UCSD-AML1 (cell line): ENCODE results near the gene TASP1.
A peak's percentile ranks its signal among the peaks of the same experiment; 100 is the strongest.

ENCODE experiments used
- DNase-seq: peaks from one replicate; lab custom pipeline; 2025; ENCODE audit not compliant: unreplicated experiment; lab: John Stamatoyannopoulos, UW

Gene TASP1

DNA sequence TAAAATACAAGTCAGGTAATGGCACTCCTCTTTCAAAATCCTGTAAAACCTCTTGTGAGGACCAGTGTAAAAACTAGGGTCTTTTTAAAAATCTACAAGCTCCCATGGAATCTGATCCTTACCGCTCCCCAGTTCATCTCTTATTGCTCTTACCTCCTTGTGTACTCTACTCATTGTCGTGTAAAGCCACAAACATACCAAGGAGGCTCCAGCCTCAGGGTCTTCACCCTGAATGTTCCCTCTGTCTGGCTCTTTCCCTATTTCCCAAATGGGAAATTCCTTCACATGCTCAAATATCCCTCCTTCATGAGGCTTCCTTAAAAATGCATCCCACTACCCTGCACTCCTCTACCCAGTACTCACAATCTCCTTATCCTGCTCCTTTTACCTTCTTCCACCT, 67.1 kb downstream of the TASP1 start:
- DNase-seq, result no peak

DNA sequence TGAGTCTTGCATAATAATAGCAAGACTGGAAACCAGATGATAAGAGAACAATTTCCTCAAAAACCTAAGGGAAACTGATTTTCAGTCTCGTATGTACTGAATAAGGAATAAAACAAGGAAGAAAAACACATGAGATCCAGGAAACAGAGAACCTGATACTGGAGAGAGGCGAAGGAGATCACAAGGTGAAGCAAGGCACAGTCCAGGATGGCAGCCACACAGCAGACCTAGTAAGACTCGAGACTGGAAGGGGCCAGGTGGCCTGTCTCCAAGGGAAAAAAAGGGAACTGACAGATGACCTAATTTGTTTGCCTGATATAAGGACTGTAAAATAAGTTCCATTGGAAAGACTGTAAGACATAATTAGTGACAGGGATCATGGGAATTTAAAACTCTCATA, 71.1 kb downstream of the TASP1 start:
- no peak for DNase-seq

DNA sequence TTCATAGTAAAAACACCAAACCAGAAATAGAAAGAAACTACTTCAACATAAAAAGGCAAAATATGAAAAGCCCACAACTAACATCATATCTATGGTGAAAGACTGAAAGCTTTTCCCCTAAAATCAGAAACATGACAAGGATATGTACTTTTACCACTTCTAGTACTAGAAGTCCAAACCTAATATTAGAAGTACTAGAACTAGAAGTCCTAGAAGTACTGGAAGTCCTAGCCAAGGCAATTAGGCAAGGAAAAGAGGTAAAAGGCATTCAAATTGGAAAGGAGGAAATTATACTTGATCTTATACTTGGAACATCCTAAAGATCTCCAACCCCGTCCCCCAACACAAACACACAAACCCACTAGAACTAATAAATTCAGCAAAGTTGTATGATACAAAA, 74.9 kb downstream of the TASP1 start:
- DNase-seq, result no peak

DNA sequence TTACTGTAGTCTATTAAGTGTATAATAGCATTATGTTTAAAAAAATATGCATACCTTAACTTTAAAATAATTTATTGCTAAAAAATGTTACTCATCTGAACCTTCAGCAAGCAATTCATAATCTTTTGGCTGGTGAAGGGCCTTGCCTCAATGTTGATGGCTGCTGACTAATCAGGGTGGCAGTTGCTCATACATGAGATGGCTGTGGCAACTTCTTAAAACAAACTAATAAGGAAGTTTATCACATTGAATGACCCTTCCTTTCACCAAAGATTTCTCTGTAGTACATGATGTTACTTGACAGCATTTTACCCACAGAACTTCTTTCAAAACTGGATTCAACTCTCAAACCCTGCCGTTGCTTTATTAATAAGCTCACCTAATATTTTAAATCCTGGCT, 84.0 kb downstream of the TASP1 start:
- no peak for DNase-seq

DNA sequence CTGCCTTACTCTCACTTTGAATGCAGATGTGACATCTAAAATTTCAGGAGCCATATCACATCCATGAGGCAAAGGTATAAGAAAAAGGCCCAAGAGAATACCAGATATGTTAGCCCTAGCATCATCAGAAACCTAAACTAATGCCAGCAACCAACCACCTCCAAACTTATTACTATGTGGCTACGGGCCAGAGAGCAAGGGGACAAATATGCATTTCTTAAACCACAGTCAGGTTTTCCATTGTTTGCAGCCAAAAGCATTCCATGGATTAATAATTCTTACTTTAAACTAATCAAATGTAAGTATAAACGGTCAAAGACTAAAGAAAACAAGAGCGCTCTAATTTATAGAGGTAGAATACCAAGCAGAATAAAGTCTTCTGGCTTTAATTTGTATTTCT, 84.7 kb downstream of the TASP1 start:
- no peak for DNase-seq

DNA sequence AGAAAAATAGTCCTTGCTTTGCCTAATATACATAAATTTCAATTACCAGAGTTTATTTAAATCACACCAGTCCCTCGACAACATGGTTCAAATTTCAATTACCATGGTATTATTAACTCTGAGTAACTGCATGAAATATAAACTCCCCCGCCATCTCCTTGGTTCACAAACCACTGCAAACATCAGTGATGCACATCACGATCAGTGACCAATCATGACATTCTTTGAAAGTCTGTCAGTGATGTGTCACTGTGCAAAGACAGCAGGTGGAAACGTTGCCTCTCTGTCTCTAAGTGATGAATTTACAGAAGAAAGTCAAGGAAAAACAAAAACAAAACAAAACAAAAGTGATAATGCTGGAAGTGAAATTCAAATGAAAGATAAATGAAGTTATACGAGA, 86.7 kb downstream of the TASP1 start:
- DNase-seq, result no peak

DNA sequence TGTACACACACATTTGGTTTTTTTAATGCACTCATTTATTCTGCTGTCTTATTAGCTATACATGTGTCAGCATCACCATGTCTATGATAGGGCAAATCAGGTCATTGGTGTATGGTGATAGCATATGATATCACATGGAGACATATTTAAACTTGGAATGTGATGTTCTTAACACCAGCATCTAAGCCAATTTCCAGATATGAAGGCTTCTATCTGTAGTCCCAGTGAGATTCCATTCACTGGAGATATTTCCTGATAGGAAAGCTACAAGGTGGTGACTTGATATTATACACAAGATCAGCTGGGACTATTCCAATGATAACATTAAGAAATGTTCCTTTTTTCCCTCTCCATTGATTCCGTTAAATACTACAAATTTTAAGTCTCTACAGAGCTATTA, 89.3 kb downstream of the TASP1 start:
- no peak for DNase-seq

DNA sequence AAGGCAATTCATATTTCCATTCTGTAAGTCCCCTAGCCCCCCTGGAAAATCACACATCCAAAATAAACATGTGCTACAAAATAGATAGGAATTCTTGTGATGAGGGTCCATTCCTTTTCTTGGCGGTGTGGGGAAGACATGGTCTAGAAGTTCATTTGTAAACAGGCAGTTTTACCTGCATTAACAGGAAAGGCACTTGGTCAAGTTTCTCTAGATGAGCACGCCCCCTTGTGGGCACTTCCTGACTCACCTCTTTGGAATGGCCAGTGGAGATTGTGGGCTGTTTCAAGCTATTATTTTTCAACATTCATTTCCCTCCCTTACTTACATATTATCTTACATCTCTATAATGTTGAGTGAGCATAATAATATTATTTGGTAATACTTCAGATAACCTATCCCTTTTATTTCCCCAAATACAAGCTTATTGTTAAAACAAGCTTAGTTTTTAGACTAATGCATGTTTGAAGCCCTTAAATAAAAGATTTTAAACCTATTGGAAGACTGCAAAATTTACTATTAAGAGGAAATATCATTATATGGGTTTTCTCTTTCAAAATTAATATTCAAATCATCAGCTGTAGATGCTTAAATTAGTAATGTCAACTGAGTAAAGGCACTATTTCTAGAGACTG, 92.1 kb downstream of the TASP1 start:
- peak; percentile 54 for DNase-seq

DNA sequence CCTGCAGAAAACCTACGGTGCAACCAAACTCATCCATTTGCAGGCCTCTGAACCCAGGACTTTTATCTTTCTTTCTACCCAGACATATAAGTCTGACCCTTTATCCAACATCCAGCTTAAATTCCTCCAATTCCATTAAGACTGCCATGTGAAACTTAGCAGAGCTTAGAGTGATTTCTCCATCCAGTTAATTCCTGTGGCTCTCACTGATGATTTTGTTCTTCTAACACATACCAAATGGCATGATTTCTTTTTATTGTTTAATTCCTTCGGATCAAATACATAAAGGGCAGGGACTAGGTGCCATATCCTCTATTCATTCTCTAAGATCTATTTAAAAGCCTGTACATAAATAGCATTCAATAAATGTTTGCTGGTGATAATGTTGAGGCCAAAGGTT, 92.9 kb downstream of the TASP1 start:
- DNase-seq, result no peak

DNA sequence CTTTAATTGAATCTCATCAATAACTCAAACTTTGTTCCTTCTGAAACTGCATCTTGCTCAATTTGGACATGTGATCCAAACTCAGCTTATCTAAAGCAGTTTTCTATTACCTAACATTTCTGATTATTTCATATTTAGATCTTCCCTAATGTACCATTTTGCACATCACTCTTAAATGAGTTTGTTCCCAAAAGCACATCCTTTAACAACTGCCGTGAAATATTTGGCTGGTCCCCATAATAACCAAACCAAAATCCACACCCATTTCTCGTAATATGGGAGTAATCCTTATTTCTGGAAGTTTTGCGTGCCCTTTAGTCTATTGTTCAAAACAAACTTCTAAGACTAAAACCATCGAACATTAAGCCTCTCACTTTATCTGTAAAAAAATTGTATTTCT, 94.9 kb downstream of the TASP1 start:
- DNase-seq, result no peak

DNA sequence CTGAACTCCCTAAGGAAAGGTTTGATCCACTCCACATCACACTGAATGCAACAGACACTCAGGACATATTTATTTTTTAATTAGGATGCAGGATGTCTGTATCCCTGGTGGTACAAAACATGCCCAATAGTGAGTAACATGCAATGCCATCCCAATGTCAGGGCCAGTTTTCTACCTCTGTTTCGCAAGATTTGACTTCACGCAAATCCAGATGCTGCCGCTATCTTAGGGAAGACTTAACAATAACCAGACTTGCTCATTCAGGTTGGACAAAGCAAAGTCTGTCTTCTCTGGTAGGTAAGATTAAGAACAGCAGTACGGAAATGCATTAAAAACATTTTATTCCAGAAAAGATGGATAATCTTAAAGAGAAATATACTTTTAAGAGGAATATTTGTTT, 103.1 kb downstream of the TASP1 start:
- DNase-seq, result no peak

DNA sequence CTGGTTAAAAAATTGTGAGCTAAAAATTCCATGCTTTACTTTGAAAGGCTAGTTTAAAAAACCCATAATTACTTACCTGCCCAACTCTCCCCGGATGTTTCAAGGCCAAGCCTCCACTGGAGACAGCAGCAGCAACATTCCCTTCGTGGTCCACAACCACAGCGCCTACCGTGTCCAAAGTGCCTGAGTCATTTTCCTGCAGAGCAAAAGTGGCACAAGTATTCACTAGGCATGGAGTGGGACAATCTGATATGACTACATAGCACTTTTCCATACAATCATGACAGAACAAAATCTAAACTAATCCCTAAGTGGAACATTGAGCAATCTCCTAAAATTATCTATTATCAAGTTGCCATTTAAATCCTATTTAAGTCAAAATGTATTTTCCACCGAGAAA, 104.8 kb downstream of the TASP1 start:
- DNase-seq, result no peak

DNA sequence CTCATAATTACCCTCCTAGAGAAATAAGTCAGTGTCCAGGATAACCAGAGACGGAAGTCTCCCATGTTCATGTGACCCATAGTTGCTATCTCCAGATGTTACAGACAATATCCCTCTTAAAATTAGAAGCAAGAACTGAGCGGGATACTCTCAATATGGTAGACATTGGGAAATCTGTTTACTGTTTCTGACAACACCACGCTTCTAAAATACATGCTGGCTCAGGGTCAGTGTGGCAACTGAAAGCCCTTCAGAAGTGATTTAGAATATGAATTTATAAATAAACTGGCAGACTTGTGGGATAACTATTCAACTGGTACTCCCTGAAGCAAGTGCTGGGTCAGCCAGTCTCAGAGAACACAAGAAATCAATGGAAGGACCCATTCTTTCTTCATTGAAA, 108.6 kb downstream of the TASP1 start:
- no peak for DNase-seq

DNA sequence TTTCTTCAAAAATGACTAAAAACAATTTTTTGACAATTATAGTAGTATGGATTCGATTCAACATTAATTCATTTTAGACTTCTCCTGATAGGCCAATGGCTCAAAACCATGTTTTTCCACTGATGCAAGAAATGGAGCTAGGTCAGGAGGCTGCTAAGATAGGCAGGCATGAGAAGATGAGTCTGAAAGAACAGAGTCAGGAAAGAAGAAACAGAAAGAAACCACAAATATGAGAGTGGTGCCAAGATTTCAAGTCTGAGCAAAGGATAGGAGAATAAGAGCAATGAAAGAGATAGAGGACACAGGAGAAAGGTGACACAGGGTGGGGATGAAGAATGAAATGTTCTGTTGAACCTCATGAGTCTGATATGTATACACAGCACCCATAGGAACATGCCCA, 112.2 kb downstream of the TASP1 start:
- DNase-seq, result no peak

DNA sequence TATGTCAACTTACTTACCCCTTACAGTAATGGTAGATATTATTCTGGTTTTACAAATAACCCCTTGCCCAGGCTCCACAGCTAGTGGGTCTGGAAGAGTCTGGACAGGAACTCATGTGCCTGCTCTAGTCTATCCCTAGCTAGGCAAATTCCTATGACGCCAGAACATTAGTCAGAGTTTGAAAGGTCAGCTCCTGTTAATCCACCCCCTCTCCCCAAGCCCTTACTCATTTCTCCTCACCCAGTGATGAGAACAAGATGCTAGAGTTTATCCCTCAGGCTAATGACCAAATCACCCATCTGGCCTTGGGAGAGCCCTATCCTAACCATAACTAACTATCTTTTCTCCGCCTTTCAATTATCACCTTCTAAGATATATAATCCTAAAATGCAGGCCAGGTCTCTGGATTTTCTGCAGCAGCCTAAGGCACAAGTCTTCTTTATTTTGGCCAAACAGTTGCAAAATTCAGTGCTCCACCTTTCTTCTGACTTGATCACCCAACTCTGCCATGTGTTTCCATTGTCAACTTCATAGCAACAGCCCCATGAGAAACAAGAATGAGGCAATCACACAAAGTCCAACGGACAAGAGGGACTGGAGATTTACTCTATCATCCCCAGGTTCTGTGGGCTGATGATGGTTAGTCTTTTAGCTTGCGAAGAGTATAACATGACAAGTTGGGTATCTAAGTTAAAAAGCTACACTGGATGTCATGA, 113.3 kb downstream of the TASP1 start:
- DNase-seq, result no peak

DNA sequence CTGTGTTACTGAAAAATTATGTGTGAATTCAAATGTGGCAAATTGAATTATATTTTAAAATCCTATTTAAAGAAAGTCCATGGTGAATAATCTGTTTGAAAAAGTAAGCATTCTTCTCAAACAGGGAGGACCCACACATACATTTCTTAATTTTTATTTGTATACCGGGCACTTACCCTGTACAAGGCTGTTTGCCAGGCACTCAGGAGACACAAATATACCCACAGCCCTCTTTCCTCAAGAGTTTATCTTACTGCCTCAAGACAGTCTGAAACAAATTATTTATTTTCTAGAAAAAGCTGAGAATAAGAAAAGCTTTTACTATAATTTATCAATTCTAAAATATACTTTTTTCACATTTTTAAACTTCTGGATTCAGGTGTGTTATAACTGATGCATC, 114.4 kb downstream of the TASP1 start:
- no peak for DNase-seq

DNA sequence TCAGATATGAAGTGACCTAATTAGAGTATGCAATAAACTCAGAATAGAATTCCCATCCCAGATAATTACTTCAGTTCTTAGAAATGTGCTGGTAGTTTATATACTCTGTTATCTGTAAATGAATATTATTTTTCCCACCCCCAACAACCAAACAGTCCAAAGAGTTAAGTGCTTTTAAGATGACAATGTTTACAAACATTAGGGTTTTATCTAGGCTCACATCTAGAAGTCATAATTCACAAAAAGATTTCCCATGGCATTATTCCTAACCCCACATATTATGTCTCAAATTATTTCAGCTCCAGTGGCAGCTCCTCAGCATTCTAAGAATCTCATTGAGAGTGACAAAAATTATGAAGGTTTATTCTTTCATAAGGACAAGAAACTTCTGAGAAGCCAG, 120.9 kb downstream of the TASP1 start:
- DNase-seq, result no peak

DNA sequence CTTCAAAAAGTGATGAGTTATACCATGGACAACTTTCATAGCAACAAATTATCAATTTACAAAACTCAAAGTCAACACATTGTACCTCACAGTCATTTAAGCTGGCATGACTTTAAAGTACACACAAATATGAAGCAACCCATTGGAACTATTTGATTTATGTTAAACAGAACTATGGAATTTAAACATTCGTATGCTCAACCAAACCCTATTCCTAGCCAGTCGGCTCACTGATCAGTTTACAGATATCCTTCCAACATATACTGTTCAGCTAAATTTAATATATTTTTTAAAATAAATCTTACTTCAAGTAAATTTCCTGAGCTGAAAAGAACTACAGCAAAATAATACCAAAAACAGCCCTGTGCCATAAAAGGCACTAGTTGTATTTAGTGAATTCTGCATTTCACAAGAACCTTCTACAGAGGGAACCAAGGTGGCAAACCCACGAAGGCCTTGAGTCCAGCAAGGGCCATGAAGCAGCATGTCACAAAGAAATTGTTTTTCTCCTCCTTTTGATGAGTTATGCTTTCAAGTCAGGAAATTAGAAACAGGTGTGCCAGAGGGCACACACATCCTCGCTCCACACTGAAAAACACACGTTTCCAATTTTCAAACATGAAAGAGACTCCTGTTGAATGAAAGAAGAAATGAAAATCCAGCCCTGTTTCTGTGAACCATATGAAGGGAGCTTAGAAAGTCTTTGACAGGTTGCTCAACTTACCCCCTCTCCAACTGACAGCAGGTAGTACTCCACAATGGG, 122.8 kb downstream of the TASP1 start:
- no peak for DNase-seq

DNA sequence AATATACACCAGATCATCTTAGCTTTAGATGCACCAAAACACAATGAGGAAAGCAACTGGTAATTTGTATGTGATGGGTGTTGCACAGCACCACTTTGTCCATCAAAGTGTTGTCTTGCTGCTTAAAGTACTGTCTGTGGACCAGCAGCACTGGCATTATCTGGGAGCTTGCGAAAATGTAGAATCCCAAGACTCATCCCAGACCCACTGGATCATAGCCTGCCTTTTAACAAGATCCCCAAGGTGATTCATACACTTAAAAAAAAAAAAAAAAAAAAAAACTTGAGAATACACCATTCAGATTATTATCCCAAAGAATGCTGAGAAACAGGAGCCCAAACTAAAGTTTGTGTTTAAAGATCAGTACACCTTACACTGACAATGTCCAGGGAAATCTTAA, 123.4 kb downstream of the TASP1 start:
- no peak for DNase-seq

DNA sequence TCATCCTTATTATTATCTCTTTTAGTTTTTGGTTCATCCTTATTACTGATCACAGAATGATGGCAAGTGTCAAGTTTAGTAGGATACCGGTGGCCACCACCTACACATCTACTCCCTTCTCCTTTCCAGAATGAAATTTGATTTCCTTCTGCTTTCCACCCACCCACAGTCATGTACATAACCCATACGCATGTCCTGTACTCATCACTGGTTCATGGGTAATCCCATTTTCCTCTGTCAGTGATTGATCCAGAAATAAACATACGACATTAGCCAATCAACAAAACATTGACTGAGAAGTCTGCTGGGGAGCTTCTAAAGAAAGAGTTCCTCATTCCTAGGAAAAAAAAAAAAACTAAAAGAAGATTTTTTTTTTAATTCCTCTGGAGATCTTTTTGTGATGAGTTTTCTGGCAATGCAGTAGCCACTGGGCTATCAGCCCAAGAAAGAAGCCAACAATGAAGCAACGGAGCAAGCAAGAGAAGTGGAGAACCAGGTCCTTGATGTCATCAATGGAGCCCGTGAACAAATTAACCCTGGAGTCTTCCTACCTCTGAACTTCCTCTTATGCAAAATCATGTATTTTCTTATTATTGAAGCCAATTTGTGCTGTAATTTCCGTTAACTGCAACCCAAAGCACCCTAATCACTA, 127.8 kb downstream of the TASP1 start:
- DNase-seq, result no peak

DNA sequence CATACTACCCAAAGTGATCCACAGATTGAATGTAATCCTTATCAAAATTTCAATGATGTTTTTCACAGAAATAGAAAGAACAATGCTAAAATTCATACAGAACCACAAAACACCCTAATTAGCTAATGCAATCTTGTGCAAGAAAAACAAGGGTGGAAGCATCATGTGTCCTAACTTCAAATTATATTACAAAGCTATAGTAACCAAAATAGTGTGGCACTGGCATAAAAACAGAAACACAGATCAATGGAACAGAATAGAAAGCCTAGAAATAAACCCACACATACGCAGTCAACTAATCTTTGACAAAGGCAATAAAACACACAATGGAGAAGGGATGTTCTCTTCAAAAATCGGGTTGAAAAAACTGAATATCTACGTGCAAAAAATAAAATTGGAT, 131.1 kb downstream of the TASP1 start:
- DNase-seq, result no peak

DNA sequence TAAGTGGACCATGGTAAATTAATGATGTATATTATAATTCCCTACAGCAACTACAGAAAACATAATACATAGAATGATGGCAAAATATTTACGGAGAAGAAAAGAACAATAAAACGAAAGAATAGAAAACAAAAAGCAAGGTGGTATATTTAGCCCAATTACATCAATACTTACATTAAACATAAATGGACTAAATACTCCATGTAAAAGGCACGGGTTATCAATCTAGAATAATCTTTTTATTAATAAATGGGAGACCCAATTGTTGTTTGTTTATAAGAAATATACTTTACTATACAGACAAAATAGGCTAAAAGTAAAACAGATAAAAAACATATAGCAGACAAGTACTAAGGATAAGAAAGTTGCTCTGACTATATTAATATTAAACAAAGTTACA, 137.2 kb downstream of the TASP1 start:
- no peak for DNase-seq
